ENCODE measurements around the gene EPN2. TPM values are rescaled to one million over a fixed set of nuclear protein-coding genes. Genes with fewer than 3 reads are reported as not detected.

EPN2 gene
- total RNA-seq, 2 experiments from 2014 or later: 9.0 to 12.0 TPM

DNA sequence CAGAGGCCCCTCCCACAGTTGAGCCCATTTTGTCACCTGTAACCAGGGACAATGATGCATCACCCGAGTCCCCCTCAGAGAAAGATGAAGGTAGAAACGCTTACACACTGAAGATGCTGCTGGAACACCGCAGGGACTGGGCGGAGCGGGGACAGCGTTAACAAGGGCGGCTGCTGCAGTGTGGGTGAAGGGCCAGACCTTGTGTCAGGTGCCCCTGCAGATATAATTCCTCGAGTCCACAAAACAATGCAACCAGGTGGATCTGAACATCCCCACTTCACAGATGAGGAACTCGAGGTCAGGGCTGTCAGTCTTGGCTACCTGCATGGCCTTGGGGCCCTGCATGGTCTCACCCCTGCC lies 134.8 kb downstream of the EPN2 start:
- POLR2A ChIA-PET: no interaction called here
- Mint-ChIP-seq H3K27me3 (no peaks in the 10 kb centered on the region), H3K4me3 (no peak overlapping the region), H3K9me3 (no peaks in the 10 kb centered on the region), H3K27ac (no peak overlapping the region), H3K36me3 (no peaks in the 10 kb centered on the region), H3K4me1 (ENCODE audit: low read depth) (peaks cover 46% of the 10 kb centered on the region)
- DNase-seq: no peak
- intact Hi-C loops (cut with micrococcal nuclease): no loop called here
- CTCF ChIA-PET: interaction anchor here (0.7 to 1.8 kb wide), 2 partner anchors 9 to 76 kb away, joined by 4 to 9 read pairs; partner anchors contain the start of gene B9D1

GRCh38 chr17:19372439-19372838 lies 135.3 kb downstream of the EPN2 start:
- Mint-ChIP-seq H3K9me3 (no peaks in the 10 kb centered on the region), H3K4me3 (no peak overlapping the region), H3K4me1 (ENCODE audit: low read depth) (peaks cover 48% of the 10 kb centered on the region), H3K27me3 (no peaks in the 10 kb centered on the region), H3K36me3 (no peaks in the 10 kb centered on the region), H3K27ac (no peak overlapping the region)
- DNase-seq: no peak
- intact Hi-C loops (cut with micrococcal nuclease): no loop called here
- POLR2A ChIA-PET: no interaction called here
- CTCF ChIA-PET: interaction anchor here (1.8 kb wide), 1 partner anchor 10 kb away, joined by 9 read pairs; the partner anchor contains the start of gene B9D1

DNA sequence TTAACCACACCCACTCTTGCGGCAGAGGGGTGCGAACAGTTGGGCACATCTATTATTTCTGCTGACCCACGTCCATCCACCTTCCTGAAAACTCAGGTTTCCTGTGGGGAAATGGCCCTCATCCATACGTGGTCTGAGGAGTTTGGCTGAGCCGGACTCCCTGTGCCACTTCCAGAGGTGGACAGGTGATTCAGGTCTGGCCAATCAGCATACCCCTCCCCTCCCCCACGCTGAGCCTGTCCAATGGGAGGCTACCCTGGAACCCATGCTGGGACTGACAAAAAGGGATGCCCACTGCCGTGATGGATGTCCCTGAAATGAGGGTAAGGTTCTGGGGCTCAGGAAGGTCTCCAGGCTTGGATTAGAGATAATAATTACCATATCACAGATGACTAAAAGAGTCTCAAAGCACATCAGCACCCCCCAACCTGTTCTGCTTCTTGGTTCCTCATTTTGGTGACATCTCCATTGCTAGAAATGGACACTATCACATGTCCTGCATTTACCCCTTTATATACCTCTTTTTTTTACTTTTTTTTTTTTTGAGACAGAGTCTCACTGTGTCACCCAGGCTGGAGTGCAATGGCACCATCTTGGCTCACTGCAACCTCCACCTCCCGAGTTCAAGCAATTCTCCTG lies 135.8 kb downstream of the EPN2 start:
- Mint-ChIP-seq H3K9me3 (no peaks in the 10 kb centered on the region), H3K4me3 (no peak overlapping the region), H3K4me1 (ENCODE audit: low read depth) (peaks cover 48% of the 10 kb centered on the region), H3K36me3 (no peaks in the 10 kb centered on the region), H3K27ac (no peak overlapping the region), H3K27me3 (no peaks in the 10 kb centered on the region)
- no peak for DNase-seq
- intact Hi-C loops (cut with micrococcal nuclease): no loop called here
- ChIA-PET CTCF (no interaction called here), POLR2A (no interaction called here)

- intact Hi-C loops (cut with micrococcal nuclease): no loop called here
- H3K4me3 Mint-ChIP-seq: no peak overlapping the region
- ChIA-PET POLR2A (no interaction called here), CTCF (interaction anchor here (1.9 kb wide), 1 partner anchor 11 kb away, joined by 17 read pairs; the partner anchor contains the start of gene B9D1)
- H3K36me3 Mint-ChIP-seq: peaks cover under 1% of the 10 kb centered on the region
- no peaks in the 10 kb centered on the region for H3K9me3 Mint-ChIP-seq
- no peak for DNase-seq
- H3K27me3 Mint-ChIP-seq: no peaks in the 10 kb centered on the region
- no peak overlapping the region for H3K27ac Mint-ChIP-seq
- H3K4me1 Mint-ChIP-seq (ENCODE audit: low read depth): peaks cover 47% of the 10 kb centered on the region
Observed at GRCh38 chr17:19374136-19374535, 137.0 kb downstream of the EPN2 start.

DNA sequence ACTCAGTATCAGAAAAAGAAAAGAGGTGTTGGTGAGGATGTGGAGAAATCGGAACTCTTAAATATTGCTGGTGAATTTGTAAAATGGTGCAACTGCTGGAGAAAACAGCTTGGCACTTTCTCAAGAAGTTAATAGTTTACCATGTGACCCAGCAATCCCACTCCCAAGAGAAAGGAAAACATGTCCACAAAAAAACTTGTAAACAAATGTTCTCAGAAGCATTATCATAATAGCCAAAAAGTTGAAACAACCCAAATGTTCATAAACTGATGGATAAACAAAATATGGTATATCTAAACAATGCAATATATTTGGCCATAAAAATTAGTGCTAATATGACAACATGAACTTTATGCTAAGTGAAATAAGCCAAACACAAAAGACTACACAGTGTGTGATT lies 138.6 kb downstream of the EPN2 start:
- Mint-ChIP-seq H3K27ac (no peak overlapping the region), H3K4me3 (no peak overlapping the region), H3K9me3 (no peaks in the 10 kb centered on the region), H3K36me3 (peaks cover 8% of the 10 kb centered on the region), H3K4me1 (ENCODE audit: low read depth) (peaks cover 34% of the 10 kb centered on the region), H3K27me3 (no peaks in the 10 kb centered on the region)
- no peak for DNase-seq
- POLR2A ChIA-PET: no interaction called here
- intact Hi-C loops (cut with micrococcal nuclease): loop anchor here (5.0 kb wide), 2 partner anchors 132 to 272 kb away; partner anchors contain the start of gene ALDH3A2
- CTCF ChIA-PET: no interaction called here

DNA sequence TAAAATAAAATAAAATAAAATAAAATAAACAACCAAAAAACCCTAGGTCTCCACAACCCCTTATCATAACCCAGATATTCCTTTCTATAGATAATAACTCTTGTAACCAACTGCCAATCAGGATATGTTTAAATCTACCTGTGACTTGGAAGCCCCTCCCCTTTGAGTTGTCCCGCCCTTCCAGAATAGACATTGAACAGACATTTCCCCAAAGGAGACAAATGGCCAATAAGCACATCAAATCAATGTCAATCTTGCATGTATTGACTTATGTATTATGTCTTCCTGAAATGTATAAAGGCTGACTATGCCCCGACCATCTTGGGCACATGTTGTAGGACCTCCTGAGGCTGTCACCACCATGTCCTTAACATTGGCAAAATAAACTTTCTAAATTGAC lies 139.6 kb downstream of the EPN2 start:
- Mint-ChIP-seq H3K27me3 (no peaks in the 10 kb centered on the region), H3K4me3 (peak overlapping the region; percentile 97), H3K27ac (peak overlapping the region; percentile 99), H3K9me3 (no peaks in the 10 kb centered on the region), H3K4me1 (ENCODE audit: low read depth) (peaks cover 24% of the 10 kb centered on the region), H3K36me3 (peaks cover 16% of the 10 kb centered on the region)
- POLR2A ChIA-PET: interaction anchor here (2.1 kb wide), 1 partner anchor 14 kb away, joined by 14 read pairs; the partner anchor contains the start of gene B9D1
- DNase-seq: peak; percentile 30
- intact Hi-C loops (cut with micrococcal nuclease): loop anchor here (5.0 kb wide), 2 partner anchors 130 to 270 kb away; partner anchors contain the start of gene ALDH3A2
- CTCF ChIA-PET: interaction anchor here (1.6 to 2.6 kb wide), 2 partner anchors 13 to 48 kb away, joined by 6 to 82 read pairs; partner anchors contain the start of gene B9D1

GRCh38 chr17:19377602-19378415 lies 140.6 kb downstream of the EPN2 start:
- Mint-ChIP-seq H3K9me3 (no peaks in the 10 kb centered on the region), H3K27ac (peak overlapping the region; percentile 99), H3K4me3 (peak overlapping the region; percentile 97), H3K4me1 (ENCODE audit: low read depth) (peaks cover 16% of the 10 kb centered on the region), H3K36me3 (peaks cover 17% of the 10 kb centered on the region), H3K27me3 (no peaks in the 10 kb centered on the region)
- intact Hi-C loops (cut with micrococcal nuclease): loop anchor here (1.0 to 5.0 kb wide), 3 partner anchors 16 to 269 kb away; partner anchors contain the start of genes ALDH3A2 and B9D1
- ChIA-PET CTCF (interaction anchor here (0.6 to 2.6 kb wide), 13 partner anchors 14 to 389 kb away, joined by 3 to 82 read pairs (median 3); partner anchors contain the start of gene B9D1), POLR2A (interaction anchor here (0.7 to 2.1 kb wide), 5 partner anchors 9 to 92 kb away, joined by 3 to 14 read pairs (median 5); partner anchors contain the start of genes B9D1 and MFAP4)
- DNase-seq: peak; percentile 98

DNA sequence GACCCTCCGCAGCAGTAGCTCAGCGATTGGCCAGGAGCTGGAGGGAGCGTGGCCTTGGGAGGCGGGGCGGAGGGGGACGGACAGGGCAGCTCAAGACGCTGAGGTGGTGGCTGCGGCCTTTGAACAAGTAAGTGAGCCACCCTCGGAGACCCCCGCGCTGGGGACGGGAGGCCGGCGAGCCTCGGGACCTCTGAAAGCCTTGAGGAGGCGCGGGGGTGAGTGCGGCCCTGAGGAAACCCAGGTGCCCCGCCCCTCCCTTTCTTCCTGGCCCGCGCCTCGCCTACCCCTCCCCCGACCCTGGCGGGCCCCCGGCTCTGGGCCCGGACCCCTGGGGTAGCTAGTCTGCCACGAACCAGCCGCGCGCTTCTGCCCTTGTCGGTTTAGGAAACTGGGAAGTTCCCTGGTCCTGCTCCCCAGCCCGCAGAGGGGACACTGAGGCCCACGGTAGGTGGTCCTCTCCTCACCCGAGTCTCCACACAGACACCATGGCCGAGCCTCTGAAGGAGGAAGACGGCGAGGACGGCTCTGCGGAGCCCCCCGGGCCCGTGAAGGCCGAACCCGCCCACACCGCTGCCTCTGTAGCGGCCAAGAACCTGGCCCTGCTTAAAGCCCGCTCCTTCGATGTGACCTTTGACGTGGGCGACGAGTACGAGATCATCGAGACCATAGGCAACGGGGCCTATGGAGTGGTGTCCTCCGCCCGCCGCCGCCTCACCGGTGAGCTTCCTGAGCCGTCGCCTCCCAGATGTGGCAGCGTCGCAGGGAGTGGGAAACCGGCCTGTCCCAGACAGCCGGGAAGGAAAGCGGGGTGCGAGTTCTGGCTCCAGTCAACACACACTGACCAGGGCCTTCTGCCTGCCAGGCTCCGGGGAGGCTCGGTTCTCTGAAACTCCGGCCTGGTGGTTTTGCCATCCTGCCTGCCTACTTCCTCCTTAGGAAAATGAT lies 141.5 kb downstream of the EPN2 start, which contains the start of gene MAPK7:
TSS of gene MAPK7 (plus strand) at position 83 of the 945 bp plus-strand sequence. CDS start at position 486, 403 bp downstream.
- Mint-ChIP-seq H3K27me3 (no peaks in the 10 kb centered on the region), H3K36me3 (peaks cover 18% of the 10 kb centered on the region)
- CTCF ChIA-PET: interaction anchor here (0.7 to 2.6 kb wide), 10 partner anchors 15 to 388 kb away, joined by 3 to 82 read pairs (median 4); partner anchors contain the start of gene B9D1

DNA sequence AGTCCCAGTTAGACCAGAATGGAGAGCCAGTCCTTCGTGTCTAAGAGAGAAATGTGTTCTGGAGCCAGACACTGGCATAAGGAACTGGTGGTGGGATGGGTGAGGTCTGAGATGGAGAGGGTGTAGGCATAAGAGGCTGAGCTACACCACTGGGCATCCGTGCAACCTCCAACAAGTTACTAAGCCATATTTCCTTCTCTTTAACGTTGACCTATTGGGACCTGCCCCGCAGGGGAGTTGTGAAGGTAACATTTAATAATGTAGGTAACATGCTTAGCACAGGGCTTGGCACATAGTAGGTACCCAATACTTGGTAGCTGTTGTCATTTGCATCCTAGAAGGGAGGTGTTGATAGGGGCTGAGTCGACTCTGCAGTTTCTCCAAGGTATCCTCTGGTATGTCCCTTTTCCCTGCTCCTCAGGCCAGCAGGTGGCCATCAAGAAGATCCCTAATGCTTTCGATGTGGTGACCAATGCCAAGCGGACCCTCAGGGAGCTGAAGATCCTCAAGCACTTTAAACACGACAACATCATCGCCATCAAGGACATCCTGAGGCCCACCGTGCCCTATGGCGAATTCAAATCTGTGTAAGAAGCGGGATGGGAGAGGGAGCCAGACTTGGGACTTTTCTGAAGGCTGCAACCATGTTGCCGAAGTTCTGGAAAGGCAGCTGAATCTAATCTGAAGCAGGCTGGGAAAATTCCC lies 142.3 kb downstream of the EPN2 start:
- H3K36me3 Mint-ChIP-seq: peaks cover 19% of the 10 kb centered on the region
- H3K27ac Mint-ChIP-seq: peak overlapping the region; percentile 53
- DNase-seq: no peak
- no peaks in the 10 kb centered on the region for H3K9me3 Mint-ChIP-seq
- peaks cover 16% of the 10 kb centered on the region for H3K4me1 Mint-ChIP-seq (ENCODE audit: low read depth)
- ChIA-PET POLR2A (no interaction called here), CTCF (interaction anchor here (1.9 to 2.6 kb wide), 2 partner anchors 15 to 17 kb away, joined by 8 to 82 read pairs; partner anchors contain the start of gene B9D1)
- H3K27me3 Mint-ChIP-seq: no peaks in the 10 kb centered on the region
- H3K4me3 Mint-ChIP-seq: peak overlapping the region; percentile 97
- intact Hi-C loops (cut with micrococcal nuclease): loop anchor here (5.0 kb wide), 2 partner anchors 128 to 268 kb away; partner anchors contain the start of gene ALDH3A2

More for the DNA sequence above, 141.5 kb downstream of the EPN2 start, which contains the start of gene MAPK7:
- Mint-ChIP-seq H3K4me3 (peak within 1 kb of the TSS; percentile 97), H3K9me3 (no peaks in the 10 kb centered on the region), H3K27ac (peak within 1 kb of the TSS; percentile 99), H3K4me1 (ENCODE audit: low read depth) (peaks cover 16% of the 10 kb centered on the region)
- POLR2A ChIA-PET: interaction anchor here (0.8 to 2.1 kb wide), 4 partner anchors 8 to 39 kb away, joined by 3 to 14 read pairs (median 6); partner anchors contain the start of genes B9D1 and MFAP4
- DNase-seq: no peak
- intact Hi-C loops (cut with micrococcal nuclease): loop anchor here (1.0 to 5.0 kb wide), 3 partner anchors 16 to 269 kb away; partner anchors contain the start of genes ALDH3A2 and B9D1

GRCh38 chr17:19380481-19381301 lies 143.5 kb downstream of the EPN2 start:
- H3K27ac Mint-ChIP-seq: no peak overlapping the region
- DNase-seq: no peak
- no peaks in the 10 kb centered on the region for H3K27me3 Mint-ChIP-seq
- ChIA-PET POLR2A (no interaction called here), CTCF (interaction anchor here (1.9 kb wide), 1 partner anchor 18 kb away, joined by 8 read pairs; the partner anchor contains the start of gene B9D1)
- H3K36me3 Mint-ChIP-seq: peaks cover 19% of the 10 kb centered on the region
- intact Hi-C loops (cut with micrococcal nuclease): no loop called here
- H3K4me1 Mint-ChIP-seq (ENCODE audit: low read depth): peaks cover 15% of the 10 kb centered on the region
- no peaks in the 10 kb centered on the region for H3K9me3 Mint-ChIP-seq
- no peak overlapping the region for H3K4me3 Mint-ChIP-seq

All from activated CD4-positive, alpha-beta memory T cell treated with anti-CD3 and anti-CD28 coated beads for 36 hours (primary cell).